OCI-LY1 (cell line): Measurements from ENCODE around the gene EVA1C.

Experiments used
- CTCF ChIP-seq: fragments of 200-600 bp; sonication (generic), shearing (Covaris generic); IDR thresholded peaks from 2 replicates; pipeline ENCODE4 v1.5.1; 2017; ENCODE audit warnings: mild to moderate bottlenecking, antibody characterized with exemption, low read length, moderate library complexity, mixed read lengths
- EZH2 ChIP-seq: fragments of 200-600 bp; sonication (generic), shearing (Covaris generic); IDR thresholded peaks from 2 replicates; pipeline ENCODE4 v1.8.0; 2017; ENCODE audit warnings: borderline replicate concordance, mixed run types, mild to moderate bottlenecking, antibody characterized with exemption, low read length, moderate library complexity, mixed read lengths

GRCh38 chr21:32533611-32534010, 121.1 kb downstream of the EVA1C start:
- TF ChIP-seq CTCF (no peak), EZH2 (no peak)
